Dedifferentiated amniotic fluid mesenchymal stem cell (primary cell): ENCODE measurements around the gene ANK3.
"Not testable (repeated sequence)": the region's sequence is repeated elsewhere in the genome, so short reads cannot be mapped to it uniquely, and the experiment has no call there.

ENCODE experiments used
- DNase-seq: peaks from one replicate; pipeline ENCODE4 v3.0.0-alpha.2; 2016; ENCODE audit errors: extremely low spot score

The ANK3 gene

GRCh38 chr10:60035984-60036383 is 353.7 kb downstream of the ANK3 start:
- no peak for DNase-seq

GRCh38 chr10:60035375-60035774 is 354.3 kb downstream of the ANK3 start:
- DNase-seq: not testable (repeated sequence)

GRCh38 chr10:60032723-60033122 is 357.0 kb downstream of the ANK3 start:
- DNase-seq: peak; percentile 34

- no peak for DNase-seq
These were observed 358.0 kb downstream of the ANK3 start for GRCh38 chr10:60031664-60032063.

- DNase-seq: no peak
These were observed 358.5 kb downstream of the ANK3 start for GRCh38 chr10:60031183-60031582.

GRCh38 chr10:60029475-60029874 is 360.2 kb downstream of the ANK3 start:
- DNase-seq: no peak

GRCh38 chr10:60028081-60028480 is 361.6 kb downstream of the ANK3 start:
- no peak for DNase-seq

- no peak for DNase-seq
These were observed 364.4 kb downstream of the ANK3 start for GRCh38 chr10:60025279-60025678.

GRCh38 chr10:60024506-60024905 is 365.2 kb downstream of the ANK3 start:
- no peak for DNase-seq

GRCh38 chr10:60023155-60023877 is 366.4 kb downstream of the ANK3 start:
- DNase-seq: no peak

- no peak for DNase-seq
These were observed 368.3 kb downstream of the ANK3 start for GRCh38 chr10:60021361-60021760.

GRCh38 chr10:60016794-60017193 is 372.9 kb downstream of the ANK3 start:
- no peak for DNase-seq

- DNase-seq: no peak
These were observed 379.8 kb downstream of the ANK3 start for GRCh38 chr10:60009710-60010383.

- no peak for DNase-seq
These were observed 380.4 kb downstream of the ANK3 start for GRCh38 chr10:60009276-60009675.

GRCh38 chr10:60008816-60009215 is 380.9 kb downstream of the ANK3 start:
- no peak for DNase-seq

GRCh38 chr10:60006062-60006461 is 383.6 kb downstream of the ANK3 start:
- no peak for DNase-seq

GRCh38 chr10:60003651-60004523 is 385.8 kb downstream of the ANK3 start:
- no peak for DNase-seq

- DNase-seq: no peak
These were observed 388.9 kb downstream of the ANK3 start for GRCh38 chr10:60000747-60001146.

GRCh38 chr10:59997827-59998525 is 391.7 kb downstream of the ANK3 start:
- no peak for DNase-seq

GRCh38 chr10:59995862-59996261 is 393.8 kb downstream of the ANK3 start:
- no peak for DNase-seq

GRCh38 chr10:59993931-59994330 is 395.7 kb downstream of the ANK3 start:
- DNase-seq: no peak

- no peak for DNase-seq
These were observed 398.0 kb downstream of the ANK3 start for GRCh38 chr10:59991661-59992060.
